ENCODE data around the gene OTULIN.

Gene OTULIN

DNA sequence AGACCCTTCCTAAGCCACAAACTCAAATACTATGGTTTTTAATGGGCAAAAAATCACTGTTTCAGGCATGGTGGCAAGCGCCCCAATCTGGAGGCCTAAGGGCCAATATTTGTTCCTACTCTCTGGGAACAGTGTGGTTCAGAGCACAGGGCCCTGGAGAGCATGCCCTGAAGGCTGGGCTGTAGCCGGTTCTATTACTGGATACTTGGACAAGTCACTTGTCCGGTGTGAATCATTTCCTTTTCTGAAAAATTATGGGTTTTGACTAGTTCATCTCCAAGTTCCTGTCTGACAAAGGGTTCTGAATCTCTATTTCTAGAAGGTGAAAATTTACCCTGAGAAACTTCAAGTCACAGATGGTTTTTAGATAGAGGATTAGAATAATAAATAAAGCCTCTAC is 75.0 kb downstream of the OTULIN start:
- in situ Hi-C loops (cut with MboI; ENCODE audit: low sequenced_read_pairs, unreplicated experiment): no loop called here
- TF ChIP-seq, protein P1, sequence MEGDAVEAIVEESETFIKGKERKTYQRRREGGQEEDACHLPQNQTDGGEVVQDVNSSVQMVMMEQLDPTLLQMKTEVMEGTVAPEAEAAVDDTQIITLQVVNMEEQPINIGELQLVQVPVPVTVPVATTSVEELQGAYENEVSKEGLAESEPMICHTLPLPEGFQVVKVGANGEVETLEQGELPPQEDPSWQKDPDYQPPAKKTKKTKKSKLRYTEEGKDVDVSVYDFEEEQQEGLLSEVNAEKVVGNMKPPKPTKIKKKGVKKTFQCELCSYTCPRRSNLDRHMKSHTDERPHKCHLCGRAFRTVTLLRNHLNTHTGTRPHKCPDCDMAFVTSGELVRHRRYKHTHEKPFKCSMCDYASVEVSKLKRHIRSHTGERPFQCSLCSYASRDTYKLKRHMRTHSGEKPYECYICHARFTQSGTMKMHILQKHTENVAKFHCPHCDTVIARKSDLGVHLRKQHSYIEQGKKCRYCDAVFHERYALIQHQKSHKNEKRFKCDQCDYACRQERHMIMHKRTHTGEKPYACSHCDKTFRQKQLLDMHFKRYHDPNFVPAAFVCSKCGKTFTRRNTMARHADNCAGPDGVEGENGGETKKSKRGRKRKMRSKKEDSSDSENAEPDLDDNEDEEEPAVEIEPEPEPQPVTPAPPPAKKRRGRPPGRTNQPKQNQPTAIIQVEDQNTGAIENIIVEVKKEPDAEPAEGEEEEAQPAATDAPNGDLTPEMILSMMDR (IDR thresholded peaks at IDR 0.05; ENCODE audit: borderline replicate concordance, control extremely low read depth, extremely low read depth, insufficient read depth, missing control alignments): no peak
- DNase-seq (ENCODE audit: low spot score): no peak

GRCh38 chr5:14739981-14740380 is 75.5 kb downstream of the OTULIN start:
- TF ChIP-seq, protein P1 (IDR thresholded peaks at IDR 0.05; ENCODE audit: borderline replicate concordance, control extremely low read depth, extremely low read depth, insufficient read depth, missing control alignments): no peak
- DNase-seq (ENCODE audit: low spot score): no peak
- in situ Hi-C loops (cut with MboI; ENCODE audit: low sequenced_read_pairs, unreplicated experiment): no loop called here

- no peak for DNase-seq (ENCODE audit: low spot score)
- TF ChIP-seq, protein P1 (IDR thresholded peaks at IDR 0.05; ENCODE audit: borderline replicate concordance, control extremely low read depth, extremely low read depth, insufficient read depth, missing control alignments): no peak
- in situ Hi-C loops (cut with MboI; ENCODE audit: low sequenced_read_pairs, unreplicated experiment): no loop called here
Measured at GRCh38 chr5:14741131-14741530, 76.6 kb downstream of the OTULIN start.

- in situ Hi-C loops (cut with MboI; ENCODE audit: low sequenced_read_pairs, unreplicated experiment): no loop called here
- TF ChIP-seq, protein P1 (IDR thresholded peaks at IDR 0.05; ENCODE audit: borderline replicate concordance, control extremely low read depth, extremely low read depth, insufficient read depth, missing control alignments): no peak
- DNase-seq (ENCODE audit: low spot score): no peak
Measured at GRCh38 chr5:14741801-14742440, 77.4 kb downstream of the OTULIN start.

GRCh38 chr5:14742498-14742897 is 78.0 kb downstream of the OTULIN start:
- no peak for DNase-seq (ENCODE audit: low spot score)
- in situ Hi-C loops (cut with MboI; ENCODE audit: low sequenced_read_pairs, unreplicated experiment): no loop called here
- TF ChIP-seq, protein P1 (IDR thresholded peaks at IDR 0.05; ENCODE audit: borderline replicate concordance, control extremely low read depth, extremely low read depth, insufficient read depth, missing control alignments): no peak

DNA sequence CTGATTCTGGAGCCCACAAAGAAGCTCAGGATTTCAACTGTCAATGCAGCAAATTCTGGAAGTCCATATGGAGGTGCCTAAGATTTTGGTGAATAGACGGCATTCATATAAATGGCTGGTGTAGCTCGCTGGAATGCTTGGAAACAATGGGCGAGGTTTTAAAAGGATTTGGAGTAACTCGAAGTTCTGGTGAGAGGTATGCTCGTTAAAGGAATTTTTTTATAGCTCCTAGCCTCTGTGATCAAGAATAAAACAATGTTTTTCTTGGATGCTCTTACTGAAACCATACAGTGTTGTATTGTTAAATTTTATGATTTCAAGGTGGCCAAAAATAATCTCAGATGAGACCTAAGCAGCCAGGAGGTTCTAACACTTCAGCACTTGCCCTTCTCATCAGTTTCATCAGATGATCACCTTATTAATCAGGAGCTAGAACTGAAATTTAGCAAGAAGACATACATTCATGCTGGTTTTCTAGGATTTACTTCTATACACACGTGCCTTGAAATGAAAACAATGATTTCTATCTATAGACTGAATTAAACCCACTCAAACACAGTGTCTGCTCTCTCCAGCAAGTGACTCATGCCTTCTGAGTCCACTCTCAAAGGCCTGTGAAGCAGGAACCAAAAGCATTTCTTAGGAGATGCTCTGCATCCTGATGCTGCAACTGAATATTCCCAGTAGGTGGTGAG is 79.2 kb downstream of the OTULIN start:
- TF ChIP-seq, protein P1 (IDR thresholded peaks at IDR 0.05; ENCODE audit: borderline replicate concordance, control extremely low read depth, extremely low read depth, insufficient read depth, missing control alignments): no peak
- in situ Hi-C loops (cut with MboI; ENCODE audit: low sequenced_read_pairs, unreplicated experiment): no loop called here
- no peak for DNase-seq (ENCODE audit: low spot score)
